Measurements from ENCODE around the gene CAB39. TPM values are rescaled to one million over a fixed set of nuclear protein-coding genes. Genes with fewer than 3 reads are reported as not detected.

The CAB39 gene
- total RNA-seq, 1 donor from 2014 or later = 78.7 TPM

DNA sequence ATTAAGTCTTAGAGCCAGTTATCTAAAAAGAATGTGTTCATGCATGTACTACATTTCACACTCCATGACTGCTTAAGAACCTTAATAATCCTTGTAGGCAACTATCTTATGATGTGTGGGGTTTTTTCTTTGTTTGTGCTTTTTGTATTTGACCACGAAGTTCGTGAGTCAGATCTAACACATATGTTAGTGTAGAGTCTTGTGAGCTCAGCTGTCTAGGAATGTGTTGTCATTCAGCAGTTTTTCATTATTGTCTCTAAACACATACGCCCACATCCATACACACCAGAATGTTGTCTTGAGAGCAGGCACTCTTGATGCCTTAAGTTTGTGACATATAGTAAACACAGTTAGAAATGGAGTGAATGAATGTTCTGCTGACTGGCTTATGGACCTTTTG, 38.4 kb downstream of the CAB39 start:
- Histone ChIP-seq H3K27me3 (ENCODE audit: low read depth) (no peaks in the 10 kb centered on the region), H3K4me3 (no peak overlapping the region), H3K27ac (no peak overlapping the region), H3K36me3 (peaks cover 4% of the 10 kb centered on the region), H3K4me1 (peaks cover 14% of the 10 kb centered on the region), H3K9me3 (no peaks in the 10 kb centered on the region)
- DNase-seq = no peak
- ATAC-seq = no peak
- TF ChIP-seq, protein P1, sequence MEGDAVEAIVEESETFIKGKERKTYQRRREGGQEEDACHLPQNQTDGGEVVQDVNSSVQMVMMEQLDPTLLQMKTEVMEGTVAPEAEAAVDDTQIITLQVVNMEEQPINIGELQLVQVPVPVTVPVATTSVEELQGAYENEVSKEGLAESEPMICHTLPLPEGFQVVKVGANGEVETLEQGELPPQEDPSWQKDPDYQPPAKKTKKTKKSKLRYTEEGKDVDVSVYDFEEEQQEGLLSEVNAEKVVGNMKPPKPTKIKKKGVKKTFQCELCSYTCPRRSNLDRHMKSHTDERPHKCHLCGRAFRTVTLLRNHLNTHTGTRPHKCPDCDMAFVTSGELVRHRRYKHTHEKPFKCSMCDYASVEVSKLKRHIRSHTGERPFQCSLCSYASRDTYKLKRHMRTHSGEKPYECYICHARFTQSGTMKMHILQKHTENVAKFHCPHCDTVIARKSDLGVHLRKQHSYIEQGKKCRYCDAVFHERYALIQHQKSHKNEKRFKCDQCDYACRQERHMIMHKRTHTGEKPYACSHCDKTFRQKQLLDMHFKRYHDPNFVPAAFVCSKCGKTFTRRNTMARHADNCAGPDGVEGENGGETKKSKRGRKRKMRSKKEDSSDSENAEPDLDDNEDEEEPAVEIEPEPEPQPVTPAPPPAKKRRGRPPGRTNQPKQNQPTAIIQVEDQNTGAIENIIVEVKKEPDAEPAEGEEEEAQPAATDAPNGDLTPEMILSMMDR (IDR thresholded peaks at IDR 0.05) = no peak
- intact Hi-C loops (cut with DNase I) = no loop called here

- Histone ChIP-seq H3K9me3 (no peaks in the 10 kb centered on the region), H3K4me1 (peaks cover 41% of the 10 kb centered on the region), H3K27me3 (ENCODE audit: low read depth) (no peaks in the 10 kb centered on the region), H3K36me3 (no peaks in the 10 kb centered on the region), H3K27ac (no peak overlapping the region), H3K4me3 (no peak overlapping the region)
- intact Hi-C loops (cut with DNase I) = no loop called here
- ATAC-seq (no peak), DNase-seq (no peak)
- TF ChIP-seq, protein P1 (IDR thresholded peaks at IDR 0.05) = no peak
Measured at GRCh38 chr2:230754200-230754599, 41.6 kb downstream of the CAB39 start.

GRCh38 chr2:230757476-230757875, 44.8 kb downstream of the CAB39 start:
- peak; percentile 34 to 52 for ATAC-seq
- peaks cover 52% of the 10 kb centered on the region for H3K4me1 ChIP-seq
- no peak overlapping the region for H3K27ac ChIP-seq

GRCh38 chr2:230758566-230759480, 46.2 kb downstream of the CAB39 start:
- Histone ChIP-seq H3K9me3 (no peaks in the 10 kb centered on the region), H3K4me1 (peaks cover 52% of the 10 kb centered on the region), H3K4me3 (no peak overlapping the region), H3K27me3 (ENCODE audit: low read depth) (no peaks in the 10 kb centered on the region), H3K27ac (no peak overlapping the region), H3K36me3 (peaks cover 39% of the 10 kb centered on the region)
- DNase-seq (no peak), ATAC-seq (peak; percentile 32 to 58)
- intact Hi-C loops (cut with DNase I) = no loop called here
- TF ChIP-seq, protein P1 (IDR thresholded peaks at IDR 0.05) = no peak

More at GRCh38 chr2:230757476-230757875, 44.8 kb downstream of the CAB39 start:
- no peaks in the 10 kb centered on the region for H3K9me3 ChIP-seq
- intact Hi-C loops (cut with DNase I) = no loop called here
- no peak overlapping the region for H3K4me3 ChIP-seq
- H3K27me3 ChIP-seq (ENCODE audit: low read depth) = no peaks in the 10 kb centered on the region
- TF ChIP-seq, protein P1 (IDR thresholded peaks at IDR 0.05) = no peak
- H3K36me3 ChIP-seq = peaks cover 25% of the 10 kb centered on the region
- DNase-seq = no peak

- Histone ChIP-seq H3K4me1 (peaks cover 52% of the 10 kb centered on the region), H3K27me3 (ENCODE audit: low read depth) (no peaks in the 10 kb centered on the region), H3K36me3 (peaks cover 47% of the 10 kb centered on the region), H3K4me3 (no peak overlapping the region), H3K27ac (no peak overlapping the region), H3K9me3 (no peaks in the 10 kb centered on the region)
- TF ChIP-seq, protein P1 (IDR thresholded peaks at IDR 0.05) = no peak
- DNase-seq = no peak
- intact Hi-C loops (cut with DNase I) = no loop called here
- ATAC-seq = no peak
Measured at GRCh38 chr2:230759481-230760167, 47.0 kb downstream of the CAB39 start.
